NCI-H2107 treated with DMSO at 0.1 percent for 48 hours (cell line): Measurements from ENCODE around the gene NMRK1.

Experiments used
- DNase-seq: peaks from one replicate; lab custom pipeline; 2025; ENCODE audit not compliant: unreplicated experiment; lab: John Stamatoyannopoulos, UW

Gene NMRK1

DNA sequence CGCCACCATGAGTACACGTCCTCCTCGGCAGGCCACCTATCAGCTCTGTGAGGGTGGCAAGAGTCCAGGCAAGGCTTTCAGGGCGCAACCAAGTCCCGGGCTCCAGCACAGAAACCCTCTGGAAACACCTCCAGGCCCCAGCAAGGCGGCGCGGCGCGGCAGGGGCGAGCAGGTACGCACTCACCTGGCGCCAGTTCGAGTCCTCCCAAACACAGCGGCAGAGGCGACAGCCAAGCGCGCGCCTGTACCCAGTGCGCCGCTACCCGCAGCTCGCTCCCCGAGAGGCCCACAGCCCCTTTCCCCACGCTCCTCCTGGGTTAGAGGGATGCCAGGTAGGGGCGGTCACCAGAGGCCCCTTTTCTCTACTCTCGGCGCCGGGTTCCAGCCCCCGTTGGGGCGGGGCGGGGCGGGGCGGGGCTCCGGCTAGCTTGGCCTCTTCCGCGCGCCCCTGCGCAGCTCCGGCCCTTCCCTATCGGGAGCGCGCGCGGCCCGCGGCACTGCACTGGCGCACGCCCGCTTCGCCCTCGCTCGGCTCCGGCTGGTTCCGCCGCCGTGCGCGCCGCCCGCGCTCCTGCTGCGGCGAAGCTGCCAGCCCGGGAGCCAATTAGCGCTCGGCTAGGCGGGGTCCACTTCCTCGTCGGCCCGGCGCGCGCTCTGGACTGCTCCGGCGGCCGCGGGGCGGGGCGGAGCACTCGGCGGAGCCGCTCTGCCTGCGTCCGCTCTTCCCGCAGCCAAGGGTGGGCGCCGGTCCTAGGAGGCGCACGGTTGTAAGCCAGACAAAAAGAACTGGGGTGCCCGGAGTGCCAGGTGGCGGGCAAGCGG lies at the start of gene NMRK1, which contains the start of gene OSTF1:
Gene NMRK1 (minus strand): TSS at position 332 of the 822 bp plus-strand sequence. CDS start 5,040 bp downstream, outside the sequence.
Gene OSTF1 (plus strand): TSS at position 691 of the 822 bp plus-strand sequence. CDS start 179 bp downstream, outside the sequence.
- peak; percentile 68 for DNase-seq

DNA sequence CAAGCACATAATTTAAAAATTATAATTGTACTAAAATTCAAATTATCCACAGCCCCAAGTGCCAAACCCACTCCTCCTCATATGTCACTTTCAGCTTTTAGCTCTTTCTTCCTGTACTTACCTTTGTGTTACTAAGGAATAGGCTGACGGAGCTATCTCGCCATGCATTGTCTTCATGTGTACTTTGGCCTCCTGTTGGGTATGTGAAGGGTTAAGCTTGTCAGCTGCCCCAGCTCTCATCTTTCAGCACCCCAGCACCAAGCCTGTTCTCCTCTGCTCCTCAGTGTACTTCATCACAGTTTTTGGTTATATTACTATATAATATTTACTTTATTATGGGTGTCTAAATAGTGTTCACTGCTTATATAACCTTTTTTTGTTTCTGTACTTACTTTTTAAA lies 46.5 kb upstream of the NMRK1 start:
- DNase-seq: no peak

DNA sequence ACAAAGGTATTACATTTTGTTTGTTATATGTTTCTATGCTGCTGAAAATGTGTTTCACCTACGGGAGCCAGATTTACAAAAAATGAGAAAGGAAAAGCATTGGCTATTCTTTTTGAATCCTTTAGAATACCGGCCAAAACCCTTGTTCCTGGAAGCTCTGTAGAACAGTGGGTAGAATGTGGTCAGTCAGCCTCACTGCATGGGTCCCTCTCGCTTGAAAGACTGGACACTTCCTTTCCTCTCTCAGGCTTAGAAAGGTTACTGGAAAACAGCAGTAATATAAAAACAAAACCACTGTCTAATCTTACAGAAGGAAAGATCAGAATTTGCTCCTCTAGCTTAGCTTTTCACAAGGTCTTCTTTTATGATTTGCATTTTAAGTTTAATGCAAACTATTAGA lies 45.4 kb upstream of the NMRK1 start:
- DNase-seq: no peak

DNA sequence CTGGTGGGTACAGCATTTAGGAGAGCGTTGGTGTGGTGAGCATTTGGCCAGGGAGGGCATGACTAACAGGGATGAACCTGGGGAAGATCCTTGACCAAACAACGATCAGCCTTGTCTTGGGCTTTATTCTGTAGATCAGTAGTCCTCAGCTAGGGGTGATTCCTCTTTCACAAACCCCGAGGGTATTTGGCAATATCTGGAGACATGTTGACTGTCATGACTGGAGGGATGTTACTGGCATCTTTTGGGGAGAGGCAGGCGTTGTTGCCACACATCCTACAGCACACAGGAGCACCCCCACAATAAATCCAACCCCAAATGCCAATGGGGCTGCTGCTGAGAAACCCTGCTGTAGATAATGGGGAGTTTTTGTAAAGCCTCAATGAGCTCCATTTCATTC lies 44.3 kb upstream of the NMRK1 start:
- no peak for DNase-seq

DNA sequence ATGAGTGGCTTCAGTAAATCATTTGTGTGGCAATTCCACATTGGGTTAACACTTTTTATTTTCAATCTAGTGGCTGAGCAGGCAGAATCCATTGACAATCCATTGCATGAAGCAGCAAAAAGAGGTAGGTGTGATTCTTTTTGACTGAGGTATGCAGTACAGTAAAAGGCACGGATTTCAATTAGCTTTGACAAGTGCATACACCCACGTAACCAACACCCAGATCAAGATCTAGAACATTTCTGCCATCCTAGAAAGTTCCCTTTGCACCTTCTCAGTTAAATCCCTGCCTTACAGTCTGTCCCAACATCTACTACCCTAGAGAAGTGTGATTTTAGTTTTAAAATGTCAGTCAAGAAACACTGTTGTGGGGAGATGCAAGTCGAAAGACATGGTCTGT lies 43.7 kb upstream of the NMRK1 start:
- DNase-seq: no peak

DNA sequence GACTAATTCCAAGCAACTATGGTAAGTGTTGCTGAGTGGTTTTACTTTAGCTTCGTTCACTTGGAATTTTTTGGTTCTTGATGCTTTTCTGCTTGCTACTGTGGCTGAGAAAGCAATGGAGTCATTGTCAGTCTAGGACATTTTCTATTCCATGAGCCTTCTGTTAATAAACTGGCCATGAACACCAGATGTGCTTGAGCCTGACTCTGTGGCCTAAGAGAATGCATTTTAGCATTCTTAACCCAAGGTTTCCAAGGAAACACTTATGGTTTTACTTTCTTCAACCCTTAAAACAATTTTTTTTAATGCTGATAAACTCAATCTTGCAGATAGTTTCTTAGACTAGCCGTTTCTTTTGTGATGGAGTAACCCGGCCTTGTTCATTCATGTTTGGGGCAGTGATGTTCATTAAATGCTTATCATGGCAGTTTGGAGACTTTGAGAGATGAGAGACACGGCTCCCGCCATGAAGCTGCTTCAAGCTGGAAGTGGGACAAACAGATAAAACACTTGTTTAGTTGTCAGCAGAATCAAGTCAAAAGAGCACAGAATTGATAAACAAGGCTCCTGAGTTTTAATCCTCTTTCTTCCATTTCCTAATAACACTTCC lies 42.8 kb upstream of the NMRK1 start:
- DNase-seq: no peak

DNA sequence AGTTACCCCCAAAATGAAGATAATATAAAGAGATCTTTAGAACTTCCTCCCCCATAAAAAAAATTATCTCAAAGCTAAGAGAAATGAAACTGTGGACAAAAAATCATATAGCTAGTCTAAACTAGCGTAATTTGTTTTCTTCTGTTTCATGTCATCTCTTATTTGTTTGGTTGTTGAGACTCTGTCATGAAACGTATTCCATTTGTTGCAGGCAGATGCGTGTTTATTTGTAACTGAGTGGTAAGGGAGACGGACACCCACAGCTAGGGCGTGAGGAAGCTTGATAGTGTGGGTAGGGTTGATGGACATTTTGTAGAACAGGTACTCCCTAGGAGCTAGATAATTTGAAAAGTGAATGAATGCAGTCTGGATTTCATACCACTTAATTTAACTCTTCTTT lies 42.2 kb upstream of the NMRK1 start:
- DNase-seq: no peak

DNA sequence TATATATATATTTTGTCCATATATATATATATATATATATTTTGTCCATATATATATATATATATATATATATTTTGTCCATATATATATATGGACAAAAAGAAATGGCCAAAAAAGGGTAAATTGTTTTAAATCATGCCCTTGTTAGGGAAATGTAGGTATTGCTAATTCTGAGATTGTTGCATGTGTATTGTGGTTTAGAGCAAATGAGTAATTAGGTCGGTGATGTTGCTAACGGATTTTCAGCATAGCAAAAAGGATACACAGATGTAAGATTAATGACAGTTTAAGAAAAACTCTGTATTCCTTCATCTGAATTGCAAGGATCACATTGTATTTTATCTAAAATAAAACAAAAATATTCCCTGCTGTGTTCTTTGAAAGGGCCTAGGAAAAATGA lies 40.6 kb upstream of the NMRK1 start:
- DNase-seq: no peak

DNA sequence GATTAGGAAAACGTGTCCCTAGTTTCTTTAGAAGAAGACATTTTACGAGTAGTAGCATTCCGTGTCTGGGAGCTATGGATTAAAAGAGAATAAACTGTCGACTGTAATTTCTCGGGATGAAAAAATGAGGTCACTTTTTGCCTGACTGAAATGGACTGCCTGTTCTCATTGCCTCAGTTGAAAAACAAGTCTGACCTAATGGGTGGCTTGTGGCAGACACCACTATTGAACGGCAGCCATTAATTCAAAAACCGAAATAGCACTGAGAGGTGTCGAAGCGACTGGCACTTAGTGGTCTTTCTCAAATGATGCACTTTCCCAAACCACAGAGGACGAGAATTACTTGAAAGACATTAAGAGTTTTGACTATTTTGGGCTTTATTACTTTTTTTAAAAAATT lies 35.7 kb upstream of the NMRK1 start:
- no peak for DNase-seq

DNA sequence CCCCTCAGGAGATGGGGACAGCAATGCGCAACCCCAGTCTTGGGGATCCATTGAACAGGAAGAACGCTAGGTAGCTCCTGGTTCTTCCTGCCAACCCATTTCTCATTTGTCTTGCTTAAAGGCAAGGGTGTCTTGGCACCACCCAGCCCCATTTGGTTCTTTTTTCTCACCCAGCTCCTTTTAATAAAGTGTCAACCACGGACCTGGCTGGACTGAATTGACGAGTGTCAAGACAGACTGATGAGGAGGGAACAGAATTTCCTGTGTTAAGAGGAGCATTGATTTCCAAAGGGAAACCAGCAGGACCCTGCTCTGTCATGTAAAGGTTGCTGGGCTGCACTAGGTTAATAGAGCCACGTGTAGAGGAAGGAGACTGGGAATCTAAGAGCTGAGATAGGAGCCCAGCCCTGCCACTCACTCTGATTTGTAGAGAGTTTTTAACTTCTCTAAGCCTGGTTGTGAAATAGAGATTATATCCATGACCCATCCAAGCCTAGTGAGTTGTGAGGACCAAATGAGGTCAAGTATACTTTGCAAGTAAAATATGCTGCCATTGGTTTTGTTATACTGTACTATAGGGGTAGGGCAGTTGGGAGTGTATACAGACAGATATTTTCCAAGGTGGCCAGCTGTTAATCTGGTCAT lies 34.1 kb upstream of the NMRK1 start:
- no peak for DNase-seq

DNA sequence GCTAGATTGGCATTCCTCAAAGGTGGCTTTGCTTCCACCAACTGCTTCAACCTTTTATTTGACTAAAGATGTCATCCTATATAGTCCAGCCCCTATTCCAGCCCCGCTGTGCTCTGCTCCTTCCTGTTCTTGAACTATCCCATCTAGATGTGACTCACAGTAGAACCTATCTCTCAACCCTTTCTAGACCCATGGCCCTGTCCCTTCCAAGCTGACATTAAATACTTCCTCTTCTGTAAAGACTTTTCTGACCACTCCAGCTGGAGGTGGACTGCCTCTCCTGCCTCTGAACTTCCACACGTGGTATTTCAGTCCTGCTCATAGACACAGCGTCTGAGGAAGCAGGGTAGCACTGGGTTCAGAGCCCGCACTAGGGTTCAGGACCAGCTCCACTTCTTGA lies 32.7 kb upstream of the NMRK1 start:
- DNase-seq: no peak

DNA sequence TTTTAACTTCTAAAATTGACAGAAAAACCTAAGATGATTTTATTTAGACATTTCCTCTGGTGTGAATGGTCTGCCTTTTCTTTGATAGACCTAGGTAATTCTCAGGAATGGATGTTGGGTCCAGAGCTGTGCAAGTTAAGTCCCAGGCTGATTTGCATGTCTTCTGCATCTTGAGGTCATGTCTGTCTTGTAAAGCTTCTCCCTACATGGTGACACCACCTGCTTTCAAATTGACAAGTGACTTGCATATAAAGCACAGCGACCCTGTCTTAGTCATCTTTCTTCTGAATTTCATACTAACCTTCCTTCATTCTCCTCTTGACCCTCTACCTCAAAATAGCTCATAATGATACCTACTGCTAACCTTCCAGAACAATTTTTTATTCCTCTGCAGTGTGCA lies 29.6 kb upstream of the NMRK1 start:
- DNase-seq: no peak

DNA sequence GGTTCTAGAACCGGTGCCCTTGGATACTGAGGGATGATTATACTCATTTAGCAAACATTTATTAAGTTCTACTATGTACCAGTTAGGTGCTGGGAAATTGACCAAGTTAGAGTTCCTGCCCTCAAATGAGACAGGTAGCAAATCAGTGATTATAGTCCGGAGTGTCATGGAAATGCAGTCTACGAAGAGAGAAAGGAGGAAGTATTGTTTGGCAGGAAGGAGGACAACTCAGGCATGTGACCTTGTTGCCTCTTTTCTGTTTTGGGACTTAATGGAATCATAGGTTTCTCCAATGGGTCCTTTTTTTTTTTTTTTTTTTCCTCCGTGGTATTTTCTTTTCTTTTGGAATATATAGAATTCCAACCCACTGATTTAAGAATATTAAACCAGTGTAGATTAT lies 28.4 kb upstream of the NMRK1 start:
- no peak for DNase-seq

DNA sequence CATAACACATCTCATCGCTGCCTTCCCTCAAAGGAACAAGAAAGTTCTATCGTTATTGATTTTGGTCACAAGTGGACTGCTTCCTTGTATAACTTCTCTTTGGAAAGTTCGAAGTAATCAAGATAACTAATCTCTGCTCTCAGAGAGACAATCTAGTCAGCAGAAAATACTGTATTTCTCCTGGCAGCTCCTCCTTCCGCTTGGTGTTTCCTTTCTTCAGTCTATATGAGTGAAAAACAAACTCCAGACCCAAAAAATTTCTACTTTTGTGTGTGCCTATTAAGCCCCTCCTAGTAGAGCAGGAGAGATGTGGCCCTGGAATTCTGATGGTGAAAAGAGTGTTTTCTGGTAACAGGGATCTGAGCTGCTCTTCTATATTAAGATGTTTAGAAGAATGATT lies 24.8 kb upstream of the NMRK1 start:
- DNase-seq: no peak

DNA sequence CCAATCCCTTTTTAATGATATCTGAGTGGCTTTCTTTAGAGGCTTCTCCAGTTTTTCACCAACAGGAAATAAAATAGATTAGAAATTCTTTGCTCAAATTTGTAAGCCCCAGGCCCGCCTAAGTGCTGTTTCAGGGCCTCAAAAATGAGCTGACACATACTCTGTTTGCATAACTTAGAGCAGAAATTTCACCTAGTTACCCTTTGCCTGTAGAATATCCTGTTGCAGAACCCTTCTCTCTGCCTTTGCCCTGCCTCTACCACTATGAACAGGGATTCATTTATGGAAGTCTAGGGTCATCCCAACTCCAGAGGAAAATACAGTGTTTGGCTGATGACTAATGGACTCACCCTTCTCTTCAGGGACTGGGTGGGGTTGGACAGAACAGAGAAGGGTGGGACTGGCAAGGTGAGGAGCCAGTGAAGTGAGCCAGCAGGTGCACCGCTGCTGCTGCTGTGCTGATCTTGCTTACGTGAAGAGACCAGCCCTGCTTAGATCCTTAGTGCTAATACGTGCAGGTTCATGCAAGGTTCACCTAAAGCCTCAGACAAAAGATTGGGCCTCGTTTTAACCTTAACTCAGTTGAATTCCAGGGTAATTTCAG lies 23.2 kb upstream of the NMRK1 start:
- no peak for DNase-seq

DNA sequence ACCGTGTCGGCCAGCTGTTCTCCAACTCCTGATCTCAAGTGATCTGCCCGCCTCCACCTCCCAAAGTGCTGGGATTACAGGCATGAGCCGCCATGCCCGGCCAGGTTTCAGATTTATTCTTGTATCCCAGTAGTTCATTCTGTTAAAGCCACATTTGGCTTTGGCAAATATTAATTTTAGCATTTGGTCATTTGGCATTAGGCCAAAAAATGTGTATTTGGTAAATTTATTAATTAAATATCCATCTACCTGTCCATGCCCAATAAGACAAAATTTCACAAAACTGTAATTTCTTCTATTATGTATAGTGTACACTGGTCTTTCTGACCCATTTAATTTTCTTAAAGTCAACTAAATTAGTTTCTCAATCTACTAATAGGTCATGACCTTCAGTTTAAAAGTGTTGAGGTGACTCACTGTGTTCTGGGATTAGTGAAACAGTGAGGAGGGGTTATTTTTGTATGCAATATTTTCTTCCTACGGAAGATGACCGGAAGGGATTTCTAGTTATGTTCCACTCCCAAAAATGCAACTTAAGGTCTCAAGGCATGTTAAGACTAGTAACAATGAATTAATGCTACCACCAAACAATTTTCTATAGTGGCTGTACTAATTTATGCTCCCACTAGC lies 21.4 kb upstream of the NMRK1 start:
- DNase-seq: no peak

DNA sequence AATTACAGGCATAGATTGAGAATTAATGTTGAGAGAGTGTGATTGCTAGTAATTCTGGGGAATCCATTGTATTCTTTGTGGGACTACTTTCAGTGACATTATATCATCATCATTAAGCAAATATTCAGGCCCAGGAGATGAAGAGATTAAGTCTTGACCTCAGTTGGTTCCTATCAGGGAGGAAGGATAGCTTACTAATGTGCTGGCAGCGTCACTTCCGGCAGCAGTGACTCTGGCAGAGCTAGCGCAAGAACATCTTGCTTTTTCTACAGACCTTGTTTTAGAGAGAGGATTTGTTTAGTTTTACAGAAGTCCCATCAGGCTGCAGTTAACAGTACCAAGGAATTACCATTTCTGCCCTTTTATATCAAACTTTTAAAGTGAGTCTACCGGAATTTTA lies 20.6 kb upstream of the NMRK1 start:
- no peak for DNase-seq

DNA sequence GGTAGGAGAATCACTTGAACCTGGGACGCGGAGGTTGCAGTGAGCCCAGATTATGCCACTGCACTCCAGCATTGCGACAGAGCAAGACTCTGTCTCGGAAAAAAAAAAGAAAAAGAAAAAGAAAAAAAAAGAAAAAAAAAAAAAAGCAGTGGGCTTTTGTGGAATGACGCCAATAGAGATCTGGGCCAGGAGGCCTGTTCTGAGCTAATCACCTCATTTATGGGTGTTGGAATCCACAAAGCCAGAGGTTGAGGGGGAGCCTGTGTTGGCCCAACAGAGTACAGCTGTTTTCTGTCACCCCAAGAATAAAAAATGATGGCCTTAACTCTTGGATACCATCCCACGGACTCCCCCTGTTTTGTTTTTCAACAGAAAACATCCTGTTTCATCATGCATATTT lies 18.9 kb upstream of the NMRK1 start:
- DNase-seq: no peak

DNA sequence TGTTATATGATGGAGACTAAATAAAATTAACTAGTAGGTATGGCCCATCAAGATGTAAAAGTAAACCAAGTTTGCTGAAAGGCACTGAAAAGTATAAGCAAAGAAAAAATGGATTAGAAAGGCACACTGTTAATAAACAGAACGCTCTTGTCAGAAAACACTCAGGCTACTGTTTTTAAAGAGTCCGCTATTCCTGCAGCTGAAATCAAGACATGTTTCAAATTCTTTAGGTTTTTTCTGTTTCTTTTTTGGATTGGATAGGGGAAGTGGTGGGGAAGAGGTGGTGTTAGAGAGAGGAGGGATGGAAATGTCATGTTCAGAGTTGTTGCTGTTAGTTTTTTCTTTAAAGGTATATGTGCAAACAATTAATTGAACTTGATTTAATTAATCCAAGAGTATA lies 17.9 kb upstream of the NMRK1 start:
- DNase-seq: no peak

DNA sequence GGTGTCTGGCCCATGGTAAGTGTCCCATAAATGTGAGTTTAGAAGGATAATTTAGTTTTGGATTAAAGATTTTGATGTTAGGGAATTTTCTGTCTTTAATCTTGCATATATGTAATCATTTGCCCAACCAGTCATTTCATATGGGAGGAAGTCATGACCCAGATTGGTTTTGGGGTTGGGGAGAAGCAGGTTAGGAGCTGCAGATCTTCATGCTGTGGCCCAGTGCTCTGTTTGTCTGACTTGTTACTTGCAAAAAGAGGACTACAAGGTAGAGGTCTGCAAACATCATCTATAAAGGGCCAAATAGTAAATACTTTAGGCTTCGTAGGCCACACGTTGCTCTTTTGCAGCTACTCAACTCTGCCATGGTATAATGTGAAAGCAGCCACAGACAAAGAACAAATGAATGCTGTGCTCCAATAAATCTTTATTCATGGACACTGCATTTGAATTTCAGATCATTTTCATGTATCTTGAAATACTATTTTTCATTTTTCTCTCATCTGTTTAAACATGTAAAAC lies 17.1 kb upstream of the NMRK1 start:
- no peak for DNase-seq

DNA sequence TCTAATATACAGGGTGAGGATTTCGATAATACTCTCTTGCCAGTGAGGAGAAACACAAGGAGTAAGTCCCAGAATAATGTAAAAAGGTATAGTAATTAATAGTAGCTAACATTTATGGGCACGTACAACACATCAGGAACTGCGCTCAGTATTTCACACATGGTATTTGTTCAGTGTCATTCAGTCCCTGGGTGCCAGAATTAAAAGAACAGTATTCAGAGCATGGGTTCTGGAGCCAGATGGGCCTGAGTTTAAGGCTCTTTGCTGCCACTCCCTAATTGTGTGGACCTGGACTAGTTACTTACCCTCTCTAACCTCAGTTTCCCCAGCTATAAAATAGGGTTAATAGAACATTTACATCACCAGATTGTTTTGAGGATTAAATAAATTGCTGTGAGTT lies 16.7 kb upstream of the NMRK1 start:
- DNase-seq: no peak
